UCSD-AML1 (cell line): ENCODE data around the gene EVA1C.
"Not testable (repeated sequence)": the region's sequence is repeated elsewhere in the genome, so short reads cannot be mapped to it uniquely, and the experiment has no call there.

ENCODE experiments used
- DNase-seq: peaks from one replicate; lab custom pipeline; 2025; ENCODE audit not compliant: unreplicated experiment; lab: John Stamatoyannopoulos, UW

Gene EVA1C

DNA sequence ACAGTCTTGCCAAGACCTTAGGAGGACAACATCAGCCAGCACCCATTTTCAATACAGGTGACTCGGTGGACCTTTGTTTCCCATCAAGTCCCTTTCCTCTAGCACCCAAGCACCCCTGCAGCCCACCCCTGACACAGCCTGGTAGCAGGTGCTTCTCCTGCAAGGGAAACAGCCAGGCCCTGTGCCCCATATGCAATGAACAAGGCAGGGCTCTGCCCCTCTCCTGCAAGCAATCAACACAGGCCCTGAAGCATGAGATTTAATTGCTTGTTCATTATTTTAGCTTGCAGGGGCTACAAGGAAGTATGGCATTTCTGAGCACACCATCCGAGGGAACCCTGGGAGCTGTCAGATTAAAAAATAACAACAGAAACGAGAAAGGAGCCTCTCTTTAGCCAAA is 137.4 kb downstream of the EVA1C start:
- no peak for DNase-seq

DNA sequence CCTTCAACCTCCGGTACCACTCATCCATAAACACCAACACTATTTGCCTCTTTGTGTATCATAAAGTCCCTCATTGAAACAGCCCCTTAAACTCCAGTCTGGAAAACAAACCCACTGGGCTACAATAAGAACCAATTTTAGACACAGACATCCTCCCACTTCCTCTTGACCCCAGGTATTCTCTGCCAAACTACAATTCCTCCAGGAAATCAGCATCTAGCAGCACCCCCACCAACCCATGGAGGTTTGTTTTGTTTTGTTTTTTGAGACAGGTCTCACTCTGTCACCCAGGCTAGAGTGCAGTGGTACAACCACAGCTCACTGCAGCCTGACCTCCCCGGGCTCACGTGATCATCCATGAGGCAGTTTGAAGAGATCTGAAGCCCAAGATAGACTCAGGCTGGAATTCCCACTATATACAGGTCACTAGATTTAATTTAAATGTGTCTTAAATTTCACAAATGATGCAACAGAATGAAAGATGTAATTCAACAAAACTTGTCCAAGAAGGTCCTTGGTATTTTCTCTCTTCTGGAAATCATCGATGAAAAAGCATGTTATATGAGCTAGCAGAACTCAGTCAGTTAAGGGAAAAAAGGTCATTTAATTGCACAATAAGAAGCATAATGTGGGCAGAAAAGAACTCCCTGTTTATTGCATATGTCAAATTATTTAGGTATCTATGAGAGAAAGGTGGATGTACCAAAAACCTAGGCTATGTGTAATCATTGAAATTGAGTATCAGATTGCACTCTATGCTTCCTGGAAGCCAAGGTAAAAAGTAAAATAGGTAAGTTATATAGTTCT is 142.5 kb downstream of the EVA1C start:
- DNase-seq, result no peak

DNA sequence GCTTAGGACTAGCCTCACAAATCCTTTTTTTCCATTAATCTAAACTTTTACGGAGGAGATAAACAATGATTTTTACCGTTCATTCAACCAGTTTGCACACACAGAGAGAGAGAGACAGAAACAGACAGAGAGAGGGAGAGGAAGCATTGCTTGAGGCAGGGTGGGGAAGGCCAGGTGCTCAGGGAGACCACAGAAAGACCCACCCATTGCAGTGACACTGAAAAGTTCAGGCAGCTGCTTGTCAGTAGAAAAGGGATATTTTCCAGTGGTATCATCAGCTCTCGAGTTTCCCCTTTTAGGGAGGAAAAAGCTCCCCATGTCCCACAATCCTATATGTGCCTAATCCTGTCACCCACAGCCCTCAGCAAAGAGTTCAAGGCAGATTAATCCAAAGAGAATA is 145.6 kb downstream of the EVA1C start:
- no peak for DNase-seq

DNA sequence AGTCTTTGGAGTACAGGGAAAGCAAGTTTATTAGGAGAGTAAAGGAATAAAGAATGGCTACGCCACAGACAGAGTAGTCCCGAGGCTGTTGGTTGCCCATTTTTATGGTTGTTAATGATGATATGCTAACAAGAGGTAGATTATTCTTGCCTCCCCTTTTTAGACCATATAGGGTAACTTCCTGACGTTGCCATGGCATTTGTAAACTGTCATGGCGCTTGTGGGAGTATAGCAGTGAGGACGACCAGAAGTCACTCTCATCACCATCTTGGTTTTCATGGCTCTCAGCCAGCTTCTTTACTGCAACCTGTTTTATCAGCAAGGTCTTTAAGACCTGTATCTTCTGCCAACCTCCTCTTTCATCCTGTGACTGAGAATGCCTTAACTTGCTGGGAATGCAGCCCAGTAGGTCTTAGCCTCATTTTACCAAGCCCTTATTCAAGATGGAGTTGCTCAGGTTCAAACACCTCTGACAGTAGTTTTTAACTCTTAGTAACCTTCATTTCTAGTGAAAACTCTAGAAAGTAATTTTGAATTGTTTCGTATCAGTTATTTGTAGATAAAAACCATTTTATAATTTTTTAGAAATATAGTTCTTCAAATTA is 146.6 kb downstream of the EVA1C start:
- no peak for DNase-seq

DNA sequence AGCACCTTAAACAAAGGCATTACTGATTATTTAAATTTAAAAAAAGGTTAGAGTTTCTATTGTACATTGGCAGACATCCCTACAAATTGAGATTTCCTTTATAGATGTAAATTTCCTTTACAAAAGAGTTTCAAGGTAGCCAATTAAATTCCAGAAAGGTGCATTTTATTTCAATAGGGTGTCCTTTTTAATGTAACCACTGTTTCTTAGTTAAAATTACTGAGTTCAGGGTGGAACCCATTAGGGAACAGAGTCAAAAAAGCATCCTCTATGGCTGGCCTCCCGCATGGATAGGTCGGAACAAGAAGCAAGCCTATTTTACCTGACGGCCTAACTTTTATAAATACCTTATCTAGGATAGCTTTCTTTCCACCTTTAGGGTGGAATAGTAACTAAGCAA is 148.4 kb downstream of the EVA1C start:
- DNase-seq, result no peak

DNA sequence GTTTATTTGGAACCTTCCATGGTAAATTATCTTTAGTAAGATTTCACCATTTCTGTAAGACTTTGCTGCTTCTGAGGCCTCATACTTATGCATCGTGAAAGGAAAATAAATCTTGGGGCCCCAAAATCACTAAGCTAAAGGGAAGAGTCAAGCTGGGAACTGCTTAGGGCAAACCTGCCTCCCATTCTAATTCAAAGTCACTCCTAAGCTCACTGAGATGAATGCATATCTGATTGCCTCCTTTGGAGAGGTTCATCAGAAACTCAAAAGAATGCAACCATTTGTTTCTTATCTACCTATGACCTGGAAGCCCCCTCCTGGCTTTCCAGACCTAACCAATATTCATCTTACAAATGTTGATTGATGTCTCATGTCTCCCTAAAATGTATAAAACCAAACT is 149.0 kb downstream of the EVA1C start:
- not testable (repeated sequence) for DNase-seq

DNA sequence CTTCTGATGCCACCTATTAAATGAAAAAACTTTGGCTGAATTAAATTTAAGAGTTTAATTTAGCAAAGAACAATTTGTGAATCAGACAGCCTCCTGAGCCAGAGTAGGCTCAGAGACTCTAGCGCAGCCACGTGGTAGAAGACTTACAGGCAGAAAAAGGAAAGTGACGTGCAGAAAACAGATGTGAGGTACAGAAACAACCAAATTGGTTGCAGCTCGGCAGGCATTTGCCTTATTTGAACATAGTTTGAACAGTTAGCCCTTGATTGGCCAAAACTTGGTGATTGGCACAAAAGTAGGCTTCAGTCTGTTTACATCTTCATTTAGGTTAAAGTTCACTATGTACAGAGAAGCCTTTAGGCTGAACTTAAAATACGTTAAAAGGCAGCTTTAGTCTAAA is 149.9 kb downstream of the EVA1C start:
- DNase-seq, result no peak

DNA sequence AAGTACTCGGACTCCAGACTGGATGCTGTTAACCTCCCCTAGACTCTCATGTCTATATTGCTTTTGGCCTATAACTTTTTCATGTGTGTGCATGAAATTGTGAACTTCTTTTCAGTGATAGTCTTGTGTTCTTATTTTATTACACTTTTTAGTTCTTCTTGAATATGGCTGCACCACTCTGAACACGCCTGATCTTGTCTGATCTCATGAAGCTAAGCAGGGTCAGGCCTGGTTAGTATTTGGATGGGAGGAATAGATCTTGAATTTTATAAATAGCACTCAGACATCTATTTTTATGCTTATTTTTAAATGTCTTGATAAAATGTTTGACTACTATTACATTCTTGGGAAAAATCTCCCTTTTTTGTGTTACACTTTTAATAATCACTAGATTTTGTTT is 150.4 kb downstream of the EVA1C start:
- DNase-seq, result no peak
